Smooth muscle cell (in vitro differentiated cells): Measurements from ENCODE around the gene GABRB3. TPM values are rescaled to one million over a fixed set of nuclear protein-coding genes. Genes with fewer than 3 reads are reported as not detected.
A peak's percentile ranks its signal among the peaks of the same experiment; 100 is the strongest.

ENCODE experiments used
- DNase-seq: peaks from one replicate; lab custom pipeline; 2025; ENCODE audit not compliant: unreplicated experiment; lab: John Stamatoyannopoulos, UW
- H2AFZ ChIP-seq: fragments of 200-600 bp; sonication (generic); 2 replicates; pipeline ENCODE4 v1.6.0; 2016; ENCODE audit warnings: antibody characterized with exemption, low read depth, mild to moderate bottlenecking
- H3F3A ChIP-seq: fragments of 200-600 bp; sonication (generic); 2 replicates; pipeline ENCODE4 v1.6.0; 2017; ENCODE audit warnings: antibody characterized with exemption, low read depth
- H3K27ac ChIP-seq: fragments of 200-600 bp; sonication (generic); 2 replicates; pipeline ENCODE4 v1.5.1; 2016; ENCODE audit warnings: low read depth, mild to moderate bottlenecking
- H3K27me3 ChIP-seq: fragments of 200-600 bp; sonication (generic); 2 replicates; pipeline ENCODE4 v1.6.1; 2016; ENCODE audit warnings: low read depth, mild to moderate bottlenecking
- H3K36me3 ChIP-seq: fragments of 200-600 bp; sonication (generic); 2 replicates; pipeline ENCODE4 v1.5.1; 2016; ENCODE audit warnings: low read depth
- H3K4me1 ChIP-seq: fragments of 200-600 bp; sonication (generic); 2 replicates; pipeline ENCODE4 v1.5.1; 2016; ENCODE audit warnings: low read depth
- H3K4me2 ChIP-seq: fragments of 200-600 bp; sonication (generic); 2 replicates; pipeline ENCODE4 v1.6.0; 2016; ENCODE audit warnings: mild to moderate bottlenecking
- H3K4me3 ChIP-seq: fragments of 200-600 bp; sonication (generic); 2 replicates; pipeline ENCODE4 v1.5.1; 2016; ENCODE audit warnings: mild to moderate bottlenecking
- H3K79me2 ChIP-seq: fragments of 200-600 bp; sonication (generic); 2 replicates; pipeline ENCODE4 v1.6.0; 2016; ENCODE audit warnings: low read depth, mild to moderate bottlenecking
- H3K9ac ChIP-seq: fragments of 200-600 bp; sonication (generic); 2 replicates; pipeline ENCODE4 v1.6.0; 2016; ENCODE audit warnings: low read depth
- H3K9me3 ChIP-seq: fragments of 200-600 bp; sonication (generic); replicated peaks from 2 replicates; pipeline ENCODE4 v1.5.1; 2016; ENCODE audit warnings: low read depth
- H4K20me1 ChIP-seq: fragments of 200-600 bp; sonication (generic); 2 replicates; pipeline ENCODE4 v1.6.0; 2016; ENCODE audit warnings: low read depth
- WGBS: methylation state at CpG from one replicate; pipeline ENCODE4 v1.1.7; 2016; ENCODE audit warnings: low lambda C conversion rate; 5-methylcytosine and 5-hydroxymethylcytosine counted together
- polyA plus RNA-seq: library from polyadenylated mRNA; unstranded; fragments of >200 nt; fragmentation: Nextera tagmentation; extraction: Ambion mirVana; gene quantifications from 2 replicates; pipeline ENCODE4 v1.2.1, GENCODE V29; 2016
- total RNA-seq: library from RNA; depleted of rRNA; stranded (reverse); fragments of >200 nt; gene quantifications from 2 replicates; pipeline ENCODE4 v1.2.3, GENCODE V29; 2014
- TF ChIP-seq, protein P1 (sequence below): fragments of 200-600 bp; sonication (generic); IDR thresholded peaks from 2 replicates; pipeline ENCODE4 v1.5.1; 2017; ENCODE audit warnings: borderline replicate concordance, mild to moderate bottlenecking, antibody characterized with exemption; ENCODE audit not compliant: insufficient read depth, poor library complexity, severe bottlenecking

Gene GABRB3
- total RNA-seq (1.7 and 4.9 TPM in 2 replicates), polyA plus RNA-seq (0.57 and 1.7 TPM in 2 replicates)

DNA sequence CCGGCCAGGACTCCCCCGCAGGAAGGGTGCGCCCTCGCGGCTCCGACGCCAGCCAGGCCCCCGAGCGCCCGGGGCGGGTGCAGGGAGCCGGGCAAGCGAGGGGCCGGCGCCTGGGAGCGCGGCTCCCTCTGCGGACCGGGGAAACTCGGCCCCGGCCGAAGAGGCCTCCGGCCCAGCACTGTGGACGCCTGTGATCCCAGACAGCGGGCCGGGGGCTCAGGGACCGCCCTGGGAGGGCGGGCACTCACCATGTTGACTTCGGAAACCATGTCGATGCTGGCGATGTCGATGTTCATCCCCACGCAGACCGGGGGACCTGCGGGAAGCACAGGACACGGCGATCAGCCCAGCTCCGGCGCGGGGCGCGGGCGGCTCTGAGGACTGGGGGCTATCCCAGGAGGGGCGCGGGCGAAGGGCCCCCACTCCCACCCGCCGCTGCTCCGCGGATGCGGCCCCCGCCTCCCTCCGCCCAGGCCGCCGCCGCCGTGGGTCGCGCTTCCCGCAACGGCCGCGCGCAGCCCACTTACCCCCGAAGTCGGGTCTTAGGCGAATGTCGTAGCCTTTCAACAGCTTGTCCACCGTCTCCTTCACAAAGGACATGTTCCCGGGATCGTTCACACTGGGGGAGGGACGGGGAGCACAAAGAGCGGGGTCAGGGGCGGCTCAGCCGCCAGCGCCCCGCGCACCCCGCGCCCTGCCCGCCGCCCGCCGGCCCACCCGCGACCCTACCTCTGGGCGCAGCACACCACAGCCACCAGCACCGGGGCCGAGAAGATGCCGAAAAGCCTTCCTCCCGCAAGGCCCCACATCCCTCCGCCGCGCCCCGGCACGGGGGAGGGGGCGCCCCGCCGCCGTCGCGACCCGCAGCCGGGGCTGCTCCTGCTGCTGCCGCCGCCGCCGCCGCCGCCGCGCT, at the start of gene GABRB3:
Gene GABRB3 (minus strand): TSS at position 913 of the 913 bp plus-strand sequence.
- Histone ChIP-seq H4K20me1 (no peaks in the 10 kb centered on the region), H2AFZ (peak within 1 kb of the TSS; percentile 75), H3F3A (no peaks in the 10 kb centered on the region), H3K27me3 (peaks cover 33% of the 10 kb centered on the region), H3K9ac (no peak within 1 kb of the TSS), H3K27ac (no peak within 1 kb of the TSS), H3K4me2 (peak within 1 kb of the TSS; percentile 95), H3K79me2 (no peaks in the 10 kb centered on the region), H3K4me3 (peak within 1 kb of the TSS; percentile 53), H3K4me1 (peaks cover 13% of the 10 kb centered on the region), H3K9me3 (no peaks in the 10 kb centered on the region), H3K36me3 (no peaks in the 10 kb centered on the region)
- TF ChIP-seq, protein P1, sequence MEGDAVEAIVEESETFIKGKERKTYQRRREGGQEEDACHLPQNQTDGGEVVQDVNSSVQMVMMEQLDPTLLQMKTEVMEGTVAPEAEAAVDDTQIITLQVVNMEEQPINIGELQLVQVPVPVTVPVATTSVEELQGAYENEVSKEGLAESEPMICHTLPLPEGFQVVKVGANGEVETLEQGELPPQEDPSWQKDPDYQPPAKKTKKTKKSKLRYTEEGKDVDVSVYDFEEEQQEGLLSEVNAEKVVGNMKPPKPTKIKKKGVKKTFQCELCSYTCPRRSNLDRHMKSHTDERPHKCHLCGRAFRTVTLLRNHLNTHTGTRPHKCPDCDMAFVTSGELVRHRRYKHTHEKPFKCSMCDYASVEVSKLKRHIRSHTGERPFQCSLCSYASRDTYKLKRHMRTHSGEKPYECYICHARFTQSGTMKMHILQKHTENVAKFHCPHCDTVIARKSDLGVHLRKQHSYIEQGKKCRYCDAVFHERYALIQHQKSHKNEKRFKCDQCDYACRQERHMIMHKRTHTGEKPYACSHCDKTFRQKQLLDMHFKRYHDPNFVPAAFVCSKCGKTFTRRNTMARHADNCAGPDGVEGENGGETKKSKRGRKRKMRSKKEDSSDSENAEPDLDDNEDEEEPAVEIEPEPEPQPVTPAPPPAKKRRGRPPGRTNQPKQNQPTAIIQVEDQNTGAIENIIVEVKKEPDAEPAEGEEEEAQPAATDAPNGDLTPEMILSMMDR = no peak
- 2% methylated on average over 33 of the region's 112 CpGs for WGBS
- DNase-seq = no peak

DNA sequence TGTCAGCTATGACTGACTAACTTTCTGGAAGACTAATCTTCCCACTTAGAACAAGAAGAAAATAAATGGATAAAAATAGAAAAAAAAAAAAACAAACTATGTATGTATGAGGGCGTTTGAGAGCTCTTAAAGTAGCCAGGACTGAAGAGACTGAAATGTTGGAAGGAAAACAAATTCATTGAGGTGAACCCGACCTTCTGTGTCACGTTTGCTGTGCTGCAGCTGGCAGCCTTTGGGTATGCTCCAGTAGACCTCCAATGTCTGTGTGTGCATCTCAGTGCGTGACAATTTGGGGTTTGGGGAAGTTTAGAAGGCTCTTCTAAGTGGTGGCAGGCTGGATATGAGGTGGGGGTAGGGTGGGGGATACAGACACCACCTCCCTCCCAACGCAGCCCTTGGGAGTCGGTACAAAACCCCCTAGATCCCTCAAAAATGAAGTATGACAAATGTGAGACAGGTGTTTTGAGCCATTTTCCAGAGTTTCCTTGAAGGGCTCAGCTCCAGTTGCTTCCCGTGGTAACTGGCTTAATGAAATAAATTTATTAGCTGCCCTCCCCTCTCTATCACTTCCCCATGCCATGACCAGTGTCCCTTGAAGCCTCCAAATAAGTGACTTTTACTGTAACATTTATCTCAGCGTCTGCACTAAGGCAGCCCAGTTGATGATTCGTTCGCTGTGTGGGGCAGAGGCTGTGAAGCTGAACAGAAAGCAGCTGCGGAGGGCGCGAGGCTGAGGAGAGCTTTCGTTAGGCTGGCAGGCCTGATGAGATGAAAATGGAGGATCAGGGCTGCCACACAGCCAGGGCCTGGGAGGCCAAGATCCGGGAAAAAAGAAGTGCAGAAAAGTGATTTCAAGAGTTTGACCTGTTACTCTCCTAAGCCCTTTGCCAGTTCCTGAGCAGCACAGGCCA, 34.9 kb upstream of the GABRB3 start:
- no peaks in the 10 kb centered on the region for H3K79me2 ChIP-seq
- no peaks in the 10 kb centered on the region for H4K20me1 ChIP-seq
- H3K9ac ChIP-seq = no peak overlapping the region
- TF ChIP-seq, protein P1 = no peak
- DNase-seq = no peak
- H2AFZ ChIP-seq = no peak overlapping the region
- no peak overlapping the region for H3K27ac ChIP-seq
- no peaks in the 10 kb centered on the region for H3K36me3 ChIP-seq
- H3K4me2 ChIP-seq = no peak overlapping the region
- no peaks in the 10 kb centered on the region for H3K4me1 ChIP-seq
- no peaks in the 10 kb centered on the region for H3K9me3 ChIP-seq
- WGBS = 68% methylated on average over 15 of the region's 15 CpGs
- no peaks in the 10 kb centered on the region for H3F3A ChIP-seq
- no peak overlapping the region for H3K4me3 ChIP-seq
- no peaks in the 10 kb centered on the region for H3K27me3 ChIP-seq

DNA sequence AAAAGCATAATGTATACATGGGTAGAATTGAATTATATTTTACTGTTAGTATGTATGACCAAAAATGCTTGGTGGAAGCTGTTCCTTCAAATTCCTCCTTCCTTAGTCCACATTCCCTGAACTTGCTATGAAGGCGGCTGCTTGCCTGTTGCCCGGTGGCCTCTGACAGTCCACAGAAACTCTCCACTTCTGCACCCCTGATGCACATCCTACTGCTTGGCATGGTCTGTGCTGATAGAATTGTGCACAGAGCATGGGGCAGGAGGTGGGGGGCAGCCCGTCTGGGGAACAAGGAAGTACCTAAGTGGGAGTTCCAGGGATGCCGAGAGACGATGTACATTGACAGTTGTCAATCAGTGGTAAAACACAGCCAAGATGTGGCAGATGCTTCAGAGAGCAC, 33.7 kb upstream of the GABRB3 start:
- H3K36me3 ChIP-seq = no peaks in the 10 kb centered on the region
- no peak overlapping the region for H3K9ac ChIP-seq
- no peak overlapping the region for H3K4me3 ChIP-seq
- H3K4me2 ChIP-seq = no peak overlapping the region
- 96% methylated on average over 5 of the region's 5 CpGs for WGBS
- H2AFZ ChIP-seq = no peak overlapping the region
- no peak for DNase-seq
- no peak overlapping the region for H3K27ac ChIP-seq
- no peaks in the 10 kb centered on the region for H3K79me2 ChIP-seq
- no peaks in the 10 kb centered on the region for H3F3A ChIP-seq
- no peaks in the 10 kb centered on the region for H3K4me1 ChIP-seq
- no peaks in the 10 kb centered on the region for H3K27me3 ChIP-seq
- H3K9me3 ChIP-seq = no peaks in the 10 kb centered on the region
- TF ChIP-seq, protein P1 = no peak
- H4K20me1 ChIP-seq = no peaks in the 10 kb centered on the region
